Tibial artery (tissue), 4 donors: Measurements from ENCODE around the gene POU4F2.
A peak's percentile ranks its signal among the peaks of the same experiment; 100 is the strongest.

Experiments used
- DNase-seq, 2 donors: peaks; one replicate each; pipeline ENCODE4 v3.0.0-alpha.2; 2019
- H3K27ac ChIP-seq, 2 donors: fragments of 200-600 bp; sonication (generic) in 1 of 2; 1 replicate in 1 of 2; 2 replicates in 1 of 2; pipeline ENCODE4 v1.5.1; 2018 to 2019; ENCODE audit warnings: mild to moderate bottlenecking in 1 of 2
- H3K27me3 ChIP-seq, 2 donors: fragments of 200-600 bp; sonication (generic) in 1 of 2; one replicate each; pipeline versions ENCODE4 v1.5.1 to v1.6.0; 2016 to 2019
- H3K36me3 ChIP-seq, 3 donors: fragments of 200-600 bp; sonication (generic) in 2 of 3; one replicate each; pipeline ENCODE4 v1.5.1; 2016 to 2019; ENCODE audit warnings: mild to moderate bottlenecking in 2 of 3
- H3K4me1 ChIP-seq, 4 donors: fragments of 200-600 bp; sonication (generic) in 2 of 4; 1 replicate in 3 of 4; 2 replicates in 1 of 4; pipeline ENCODE4 v1.5.1; 2016 to 2019
- H3K4me3 ChIP-seq, 2 donors: fragments of 200-600 bp; sonication (generic) in 1 of 2; 1 replicate in 1 of 2; 2 replicates in 1 of 2; pipeline ENCODE4 v1.5.1; 2018 to 2019; ENCODE audit warnings: mild to moderate bottlenecking in 2 of 2
- H3K9me3 ChIP-seq, 3 donors: fragments of 200-600 bp; sonication (generic) in 1 of 3; one replicate each; pipeline ENCODE4 v1.5.1; 2016 to 2019
- intact Hi-C: fragments of 100-400 bp; cut with DNase I; formaldehyde crosslinking; loops from one replicate; pipeline ENCODE4 v1.15.0; 2023; ENCODE audit warnings: low total_unique reads
- TF ChIP-seq, protein P1 (sequence below), 2 experiments: fragments of 200-600 bp in 1 of 2; fragments of 450-650 bp in 1 of 2; IDR thresholded peaks; one replicate each; pipeline ENCODE4 v1.5.1; 2017 to 2019; ENCODE audit warnings: antibody characterized with exemption in 2 of 2, mild to moderate bottlenecking in 1 of 2, moderate library complexity in 1 of 2

The POU4F2 gene, protein sequence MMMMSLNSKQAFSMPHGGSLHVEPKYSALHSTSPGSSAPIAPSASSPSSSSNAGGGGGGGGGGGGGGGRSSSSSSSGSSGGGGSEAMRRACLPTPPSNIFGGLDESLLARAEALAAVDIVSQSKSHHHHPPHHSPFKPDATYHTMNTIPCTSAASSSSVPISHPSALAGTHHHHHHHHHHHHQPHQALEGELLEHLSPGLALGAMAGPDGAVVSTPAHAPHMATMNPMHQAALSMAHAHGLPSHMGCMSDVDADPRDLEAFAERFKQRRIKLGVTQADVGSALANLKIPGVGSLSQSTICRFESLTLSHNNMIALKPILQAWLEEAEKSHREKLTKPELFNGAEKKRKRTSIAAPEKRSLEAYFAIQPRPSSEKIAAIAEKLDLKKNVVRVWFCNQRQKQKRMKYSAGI

DNA sequence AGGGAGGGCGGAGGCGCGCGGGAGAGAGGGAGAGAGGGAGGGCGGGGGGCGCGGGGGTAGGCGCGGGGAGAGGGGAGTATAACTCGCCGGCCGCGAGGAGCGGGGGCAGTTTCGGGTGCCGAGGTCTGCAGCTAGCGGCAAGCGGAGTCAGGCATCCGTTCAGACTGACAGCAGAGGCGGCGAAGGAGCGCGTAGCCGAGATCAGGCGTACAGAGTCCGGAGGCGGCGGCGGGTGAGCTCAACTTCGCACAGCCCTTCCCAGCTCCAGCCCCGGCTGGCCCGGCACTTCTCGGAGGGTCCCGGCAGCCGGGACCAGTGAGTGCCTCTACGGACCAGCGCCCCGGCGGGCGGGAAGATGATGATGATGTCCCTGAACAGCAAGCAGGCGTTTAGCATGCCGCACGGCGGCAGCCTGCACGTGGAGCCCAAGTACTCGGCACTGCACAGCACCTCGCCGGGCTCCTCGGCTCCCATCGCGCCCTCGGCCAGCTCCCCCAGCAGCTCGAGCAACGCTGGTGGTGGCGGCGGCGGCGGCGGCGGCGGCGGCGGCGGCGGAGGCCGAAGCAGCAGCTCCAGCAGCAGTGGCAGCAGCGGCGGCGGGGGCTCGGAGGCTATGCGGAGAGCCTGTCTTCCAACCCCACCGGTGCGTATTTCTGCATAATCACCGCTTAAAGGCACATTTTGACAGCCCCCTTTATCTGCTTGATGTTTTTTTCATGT lies at the start of gene POU4F2:
Gene POU4F2, plus strand, starts transcription at position 108 of the 720 bp plus-strand sequence. Its CDS starts 248 bp downstream, at position 356.
- intact Hi-C loops = no loop called here
- H3K27me3 ChIP-seq = peaks cover 4 to 71% of the 10 kb centered on the region in 2 donors

DNA sequence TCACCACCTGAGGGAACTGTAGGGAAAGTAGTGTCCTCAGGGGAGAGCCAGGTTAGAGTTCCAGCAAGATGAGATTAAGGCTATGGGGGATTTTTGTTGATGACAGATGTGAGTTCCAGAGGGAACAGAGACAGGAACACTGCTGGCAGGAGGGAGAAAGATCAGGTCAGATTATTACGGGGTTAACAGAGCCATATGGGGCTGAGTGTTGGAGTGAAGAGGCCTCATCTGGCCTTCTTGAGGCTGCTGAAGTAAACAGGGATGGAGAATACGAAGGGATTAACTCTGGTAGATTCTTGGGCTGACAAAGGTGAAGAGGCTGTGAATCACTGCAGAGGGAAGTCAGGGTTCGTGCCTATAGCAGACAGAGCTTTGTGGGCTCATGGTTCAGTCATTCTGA lies 47.9 kb upstream of the POU4F2 start:
- Histone ChIP-seq H3K27ac (no peak overlapping the region), H3K9me3 (no peaks in the 10 kb centered on the region), H3K27me3 (no peaks in the 10 kb centered on the region), H3K4me1 (no peaks in the 10 kb centered on the region), H3K36me3 (no peaks in the 10 kb centered on the region), H3K4me3 (no peak overlapping the region)
- DNase-seq = no peak
- TF ChIP-seq, protein P1, sequence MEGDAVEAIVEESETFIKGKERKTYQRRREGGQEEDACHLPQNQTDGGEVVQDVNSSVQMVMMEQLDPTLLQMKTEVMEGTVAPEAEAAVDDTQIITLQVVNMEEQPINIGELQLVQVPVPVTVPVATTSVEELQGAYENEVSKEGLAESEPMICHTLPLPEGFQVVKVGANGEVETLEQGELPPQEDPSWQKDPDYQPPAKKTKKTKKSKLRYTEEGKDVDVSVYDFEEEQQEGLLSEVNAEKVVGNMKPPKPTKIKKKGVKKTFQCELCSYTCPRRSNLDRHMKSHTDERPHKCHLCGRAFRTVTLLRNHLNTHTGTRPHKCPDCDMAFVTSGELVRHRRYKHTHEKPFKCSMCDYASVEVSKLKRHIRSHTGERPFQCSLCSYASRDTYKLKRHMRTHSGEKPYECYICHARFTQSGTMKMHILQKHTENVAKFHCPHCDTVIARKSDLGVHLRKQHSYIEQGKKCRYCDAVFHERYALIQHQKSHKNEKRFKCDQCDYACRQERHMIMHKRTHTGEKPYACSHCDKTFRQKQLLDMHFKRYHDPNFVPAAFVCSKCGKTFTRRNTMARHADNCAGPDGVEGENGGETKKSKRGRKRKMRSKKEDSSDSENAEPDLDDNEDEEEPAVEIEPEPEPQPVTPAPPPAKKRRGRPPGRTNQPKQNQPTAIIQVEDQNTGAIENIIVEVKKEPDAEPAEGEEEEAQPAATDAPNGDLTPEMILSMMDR (IDR thresholded peaks at IDR 0.05) = no peak
- intact Hi-C loops = no loop called here

More for the DNA sequence above, at the start of gene POU4F2:
- no peaks in the 10 kb centered on the region for H3K36me3 ChIP-seq
- DNase-seq = no peak
- H3K9me3 ChIP-seq = no peaks in the 10 kb centered on the region
- TF ChIP-seq, protein P1 (IDR thresholded peaks at IDR 0.05) = no peak
- peaks cover 0 to 26% (median 18%) of the 10 kb centered on the region in 4 donors for H3K4me1 ChIP-seq
- H3K27ac ChIP-seq = no peak within 1 kb of the TSS
- H3K4me3 ChIP-seq = peak within 1 kb of the TSS in 1 of 2 donors; percentile 27

DNA sequence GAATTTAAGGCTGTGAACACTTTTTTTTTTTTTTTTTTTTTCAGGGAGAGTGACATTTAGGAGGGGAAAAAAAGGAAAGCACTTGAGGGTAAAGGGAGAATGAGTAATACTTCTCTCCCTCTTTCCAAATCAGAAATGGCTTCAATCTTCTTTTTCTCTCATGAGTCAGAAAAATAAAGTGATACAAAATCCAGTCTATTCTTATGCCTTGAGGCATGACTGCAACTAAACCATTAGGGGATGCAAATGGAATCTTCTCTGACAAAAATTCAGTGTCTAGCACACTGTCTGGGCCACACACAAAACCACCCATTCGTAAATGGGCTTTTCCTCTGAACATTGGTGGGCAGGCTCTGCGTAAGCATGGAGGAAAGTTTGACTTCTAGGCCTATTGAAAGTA lies 46.7 kb upstream of the POU4F2 start:
- TF ChIP-seq, protein P1 (IDR thresholded peaks at IDR 0.05) = no peak
- no peaks in the 10 kb centered on the region for H3K27me3 ChIP-seq
- H3K4me3 ChIP-seq = no peak overlapping the region
- no peaks in the 10 kb centered on the region for H3K4me1 ChIP-seq
- H3K9me3 ChIP-seq = no peaks in the 10 kb centered on the region
- H3K36me3 ChIP-seq = no peaks in the 10 kb centered on the region
- intact Hi-C loops = no loop called here
- DNase-seq = no peak
- no peak overlapping the region for H3K27ac ChIP-seq

DNA sequence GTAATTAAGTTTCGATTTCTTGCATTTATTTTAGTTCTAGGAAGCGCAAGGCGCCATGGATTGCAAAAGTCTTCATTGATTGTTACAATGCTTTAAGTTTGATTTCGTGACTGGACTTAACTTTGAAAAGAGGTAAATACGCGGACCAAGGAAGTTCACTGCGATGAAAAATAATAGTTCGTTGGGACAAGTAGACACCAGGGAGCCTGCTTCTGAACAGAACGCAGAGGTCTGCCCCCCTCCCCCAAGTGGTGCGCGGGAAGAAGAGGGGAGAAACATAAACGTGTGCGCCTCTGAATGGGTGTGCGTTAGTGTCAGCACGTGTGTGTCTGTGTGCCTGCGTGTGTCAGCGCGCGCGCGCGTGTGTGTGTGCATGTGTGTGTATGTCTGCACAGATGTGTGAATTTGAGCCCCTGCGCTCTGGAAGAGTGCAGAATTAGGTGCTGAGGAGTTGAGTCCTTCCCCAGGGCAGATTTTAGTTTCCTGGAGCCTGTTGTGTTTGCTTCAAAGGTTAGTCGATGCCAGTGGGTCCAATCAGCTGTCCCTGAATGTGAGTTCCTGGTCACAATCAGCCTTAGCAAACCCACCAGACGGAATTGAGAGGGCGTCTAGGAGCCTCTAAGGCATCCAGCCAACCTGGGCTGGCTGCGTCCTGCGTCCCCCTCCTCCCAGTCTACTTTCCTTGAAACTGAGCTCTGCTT lies 5.8 kb upstream of the POU4F2 start:
- TF ChIP-seq, protein P1 (IDR thresholded peaks at IDR 0.05) = no peak
- intact Hi-C loops = no loop called here
- no peak for DNase-seq
- Histone ChIP-seq H3K27me3 (peaks cover 0 to 44% of the 10 kb centered on the region in 2 donors), H3K4me3 (no peak overlapping the region), H3K4me1 (peaks cover 0 to 7% (median under 1%) of the 10 kb centered on the region in 4 donors), H3K9me3 (no peaks in the 10 kb centered on the region), H3K27ac (no peak overlapping the region), H3K36me3 (no peaks in the 10 kb centered on the region)

DNA sequence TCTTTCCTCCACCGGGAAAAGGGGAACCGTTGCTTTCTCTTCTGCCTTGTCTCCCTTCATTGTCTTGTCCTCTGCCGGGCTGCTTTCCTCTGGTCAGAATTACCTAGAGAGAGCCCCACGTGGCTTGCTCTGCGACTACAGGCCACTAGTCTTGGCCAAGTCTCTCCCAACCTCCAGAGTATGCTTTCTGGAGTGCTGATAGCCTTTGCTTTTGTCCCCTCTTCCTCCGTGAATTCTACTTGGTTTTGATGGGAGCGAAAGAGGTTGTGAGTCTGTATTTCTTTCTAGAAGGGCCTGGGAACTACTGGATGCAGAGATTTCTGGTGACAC lies 5.3 kb upstream of the POU4F2 start:
- Histone ChIP-seq H3K27ac (no peak overlapping the region), H3K4me3 (no peak overlapping the region), H3K27me3 (peaks cover 0 to 49% of the 10 kb centered on the region in 2 donors), H3K9me3 (no peaks in the 10 kb centered on the region), H3K4me1 (peaks cover 0 to 12% (median 5%) of the 10 kb centered on the region in 4 donors), H3K36me3 (no peaks in the 10 kb centered on the region)
- TF ChIP-seq, protein P1 (IDR thresholded peaks at IDR 0.05) = no peak
- intact Hi-C loops = no loop called here
- DNase-seq = no peak
